Breast epithelium (tissue), 4 donors: ENCODE measurements around the gene MYL7. TPM values are rescaled to one million over a fixed set of nuclear protein-coding genes. Genes with fewer than 3 reads are reported as not detected.

Experiments used
- DNase-seq, 2 donors: peaks; one replicate each; pipeline ENCODE4 v3.0.0-alpha.2; 2019; ENCODE audit warnings: low spot score in 2 of 2
- H3K27ac ChIP-seq, 2 donors: fragments of 200-600 bp; sonication (generic) in 1 of 2; one replicate each; pipeline ENCODE4 v1.5.1; 2016 to 2019; ENCODE audit warnings: mild to moderate bottlenecking in 1 of 2
- H3K27me3 ChIP-seq, 2 donors: fragments of 200-600 bp; sonication (generic) in 1 of 2; one replicate each; pipeline versions ENCODE4 v1.5.1 to v1.6.0; 2017 to 2019; ENCODE audit warnings: control low read depth in 1 of 2, mild to moderate bottlenecking in 1 of 2
- H3K36me3 ChIP-seq: fragments of 200-600 bp; one replicate; pipeline ENCODE4 v1.5.1; 2019
- H3K4me1 ChIP-seq, 2 donors: fragments of 200-600 bp; sonication (generic); one replicate each; pipeline ENCODE4 v1.5.1; 2016 to 2019; ENCODE audit warnings: control low read depth in 1 of 2
- H3K4me3 ChIP-seq, 3 donors: fragments of 200-600 bp; sonication (generic); 1 replicate in 2 of 3; 2 replicates in 1 of 3; pipeline ENCODE4 v1.5.1; 2016 to 2019; ENCODE audit warnings: mild to moderate bottlenecking in 3 of 3, moderate library complexity in 2 of 3
- H3K9me3 ChIP-seq, 2 donors: fragments of 200-600 bp; sonication (generic) in 1 of 2; one replicate each; pipeline ENCODE4 v1.5.1; 2016 to 2019; ENCODE audit warnings: control low read depth in 1 of 2
- CTCF ChIP-seq, 3 donors: fragments of 450-650 bp; IDR thresholded peaks; one replicate each; pipeline ENCODE4 v1.5.1; 2016 to 2017; ENCODE audit warnings: antibody characterized with exemption in 3 of 3, mild to moderate bottlenecking in 3 of 3, moderate library complexity in 3 of 3
- POLR2A ChIP-seq: fragments of 450-650 bp; IDR thresholded peaks from one replicate; pipeline ENCODE4 v1.6.1; 2016; ENCODE audit warnings: antibody characterized with exemption, mild to moderate bottlenecking, moderate library complexity
- POLR2AphosphoS5 ChIP-seq, 3 donors: sonication (generic); formaldehyde crosslinking; IDR thresholded peaks; one replicate each; pipeline ENCODE4 v1.6.1; 2017; ENCODE audit warnings: antibody characterized with exemption in 3 of 3
- intact Hi-C: fragments of 100-400 bp; cut with DNase I; formaldehyde crosslinking; loops from one replicate; pipeline ENCODE4 v1.15.1; 2023; ENCODE audit warnings: low total_unique reads
- total RNA-seq, 3 donors: library from RNA; depleted of rRNA; stranded (reverse); fragments of >200 nt; gene quantifications; one replicate each; pipeline ENCODE4 v1.1.0, GENCODE V29; 2016

MYL7 gene
- total RNA-seq, 3 donors from 2014 or later = 0.73 TPM; not detected in 2

GRCh38 chr7:44111761-44112160, 29.4 kb downstream of the MYL7 start:
- TF ChIP-seq POLR2AphosphoS5 (IDR thresholded peaks at IDR 0.05) (no peak), POLR2A (no peak), CTCF (IDR thresholded peaks at IDR 0.05) (no peak)
- no peaks in the 10 kb centered on the region for H3K27me3 ChIP-seq
- no peak overlapping the region for H3K4me3 ChIP-seq
- no peaks in the 10 kb centered on the region for H3K36me3 ChIP-seq
- intact Hi-C loops = no loop called here
- no peaks in the 10 kb centered on the region for H3K9me3 ChIP-seq
- no peaks in the 10 kb centered on the region for H3K4me1 ChIP-seq
- no peak overlapping the region for H3K27ac ChIP-seq
- DNase-seq = no peak

GRCh38 chr7:44110719-44111635, 30.2 kb downstream of the MYL7 start:
- no peak for TF ChIP-seq POLR2AphosphoS5 (IDR thresholded peaks at IDR 0.05)
- TF ChIP-seq POLR2A = no peak
- TF ChIP-seq CTCF (IDR thresholded peaks at IDR 0.05) = no peak
- Histone ChIP-seq H3K36me3 (no peaks in the 10 kb centered on the region), H3K27me3 (no peaks in the 10 kb centered on the region), H3K4me1 (peaks cover 0 to 2% of the 10 kb centered on the region in 2 donors), H3K9me3 (no peaks in the 10 kb centered on the region), H3K27ac (peak overlapping the region in 1 of 2 donors; percentile 32), H3K4me3 (peak overlapping the region in 1 of 3 donors; percentile 8)
- DNase-seq = no peak
- intact Hi-C loops = no loop called here

- Histone ChIP-seq H3K27ac (peak overlapping the region in 1 of 2 donors; percentile 98), H3K27me3 (no peaks in the 10 kb centered on the region), H3K36me3 (no peaks in the 10 kb centered on the region), H3K4me1 (peaks cover 0 to 2% of the 10 kb centered on the region in 2 donors), H3K4me3 (no peak overlapping the region), H3K9me3 (no peaks in the 10 kb centered on the region)
- no peak for DNase-seq
- TF ChIP-seq CTCF (IDR thresholded peaks at IDR 0.05) = no peak
- no peak for TF ChIP-seq POLR2AphosphoS5 (IDR thresholded peaks at IDR 0.05)
- TF ChIP-seq POLR2A = no peak
- intact Hi-C loops = no loop called here
Observed at GRCh38 chr7:44109991-44110390, 31.1 kb downstream of the MYL7 start.

- no peak for DNase-seq
- Histone ChIP-seq H3K36me3 (no peaks in the 10 kb centered on the region), H3K27ac (peak overlapping the region in 1 of 2 donors; percentile 98), H3K27me3 (no peaks in the 10 kb centered on the region), H3K4me1 (peaks cover 0 to 2% of the 10 kb centered on the region in 2 donors), H3K9me3 (no peaks in the 10 kb centered on the region), H3K4me3 (peak overlapping the region in 1 of 3 donors; percentile 95)
- TF ChIP-seq POLR2AphosphoS5 (IDR thresholded peaks at IDR 0.05) (no peak), POLR2A (no peak), CTCF (IDR thresholded peaks at IDR 0.05) (no peak)
- intact Hi-C loops = no loop called here
Observed at GRCh38 chr7:44108768-44109750, 32.1 kb downstream of the MYL7 start.
